Measurements from ENCODE around the gene UNKL. TPM values are rescaled to one million over a fixed set of nuclear protein-coding genes. Genes with fewer than 3 reads are reported as not detected.
A peak's percentile ranks its signal among the peaks of the same experiment; 100 is the strongest.

UNKL gene
- total and polyA plus RNA-seq, 2 of the 8 experiments (the other 6 are each of a cell fraction or from before 2014, with no cell fraction given) = 25.1 to 31.8 TPM

GRCh38 chr16:1413684-1414531 lies 596 bp downstream of the UNKL start:
- Histone ChIP-seq H4K20me1 (replicated peaks in 1 of 2; ENCODE audit: control insufficient read depth in 1 of 2, insufficient read depth in 2 of 2, low read length in 2 of 2) (peaks cover 2 to 10% of the 10 kb centered on the region in 2 experiments), H2BK12ac (ENCODE audit: low read depth, low read length) (peak overlapping the region; percentile 60; the same call in 1 of the 2 replicates), H3K27ac (ENCODE audit: low read depth, low read length) (no peak overlapping the region; the same call in 1 of the 2 replicates), H3K9ac (replicated peaks in 1 of 4; ENCODE audit: extremely low read depth in 1 of 4, low read depth in 3 of 4, low read length in 3 of 4) (peak overlapping the region in 3 of 4 experiments; percentile 54 to 89 (median 71); a peak in 4 of 7 replicates), H3K23me2 (ENCODE audit: low read depth, low read length) (peaks cover 2% of the 10 kb centered on the region; the same call in 1 of the 2 replicates), H3K18ac (ENCODE audit: extremely low read depth, low read length) (no peak overlapping the region; the same call in 1 of the 2 replicates), H3K23ac (ENCODE audit: insufficient read length) (no peak overlapping the region), H4K8ac (ENCODE audit: extremely low read depth, insufficient read depth, low read length) (peak overlapping the region; percentile 86), H3K4me1 (replicated peaks in 1 of 4; ENCODE audit: control insufficient read depth in 3 of 4, insufficient read depth in 4 of 4, low read length in 3 of 4) (peaks cover 0 to 3% (median 1%) of the 10 kb centered on the region in 4 experiments; a peak in 1 of 7 replicates), H2BK20ac (ENCODE audit: low read length) (no peak overlapping the region), H2AFZ (ENCODE audit: low read length) (no peak overlapping the region), H3K4me2 (ENCODE audit: insufficient read depth in 1 of 2, low read depth in 2 of 2, low read length in 2 of 2) (peak overlapping the region; percentile 22 to 63), H3K27me3 (replicated peaks in 1 of 4; ENCODE audit: control insufficient read depth in 3 of 4, extremely low read depth in 1 of 4, insufficient read depth in 3 of 4, low read length in 3 of 4) (no peaks in the 10 kb centered on the region), H3K14ac (ENCODE audit: insufficient read length) (no peak overlapping the region), H4K91ac (replicated peaks; ENCODE audit: insufficient read length, low read length) (peak overlapping the region; percentile 15), H3K4ac (replicated peaks; ENCODE audit: insufficient read length, low read depth, low read length) (no peak overlapping the region), H3K9me3 (ENCODE audit: insufficient read depth in 2 of 2, low read depth in 1 of 2, low read length in 1 of 2) (no peaks in the 10 kb centered on the region), H3K56ac (replicated peaks; ENCODE audit: insufficient read length, low read depth, low read length) (peak overlapping the region; percentile 46), H2BK120ac (replicated peaks; ENCODE audit: low read depth, low read length) (no peak overlapping the region), H4K5ac (ENCODE audit: insufficient read length, low read depth, low read length) (peak overlapping the region; percentile 11), H2BK5ac (ENCODE audit: low read depth, low read length) (no peak overlapping the region), H2AK5ac (ENCODE audit: low read depth, low read length) (no peak overlapping the region), H3K4me3 (ENCODE audit: extremely low read depth in 1 of 4, insufficient read depth in 2 of 4, low read depth in 3 of 4, low read length in 4 of 4) (peak overlapping the region; percentile 62 to 98 (median 78)), H3K79me1 (ENCODE audit: low read depth, low read length) (peaks cover 4% of the 10 kb centered on the region; the same call in 1 of the 2 replicates), H3K36me3 (ENCODE audit: control insufficient read depth in 2 of 4, insufficient read depth in 4 of 4, low read length in 3 of 4) (no peaks in the 10 kb centered on the region; a peak in 3 of 8 replicates), H3K79me2 (ENCODE audit: control insufficient read depth in 1 of 2, insufficient read depth in 2 of 2, low read length in 2 of 2) (peaks cover 0 to 9% of the 10 kb centered on the region in 2 experiments; a peak in 2 of 4 replicates), H2BK15ac (ENCODE audit: low read length) (no peak overlapping the region)
- FAIRE-seq (no peak), DNase-seq (ENCODE audit: low read depth in 1 of 2, low spot score in 2 of 2) (peak; percentile 43 to 88)
- POLR2A ChIA-PET (ENCODE audit: partially characterized antibody) = no interaction called here
- CTCF ChIA-PET (ENCODE audit: partially characterized antibody) = interaction anchor here (1.8 to 3.2 kb wide), 2 partner anchors 50 to 83 kb away, joined by 3 to 8 read pairs; no protein-coding TSS in a partner anchor
- WGBS, 2 experiments (ENCODE audit: extremely low coverage in 1 of 2, insufficient coverage in 1 of 2, insufficient read length in 1 of 2, insufficient replicate concordance in 2 of 2, low coverage in 1 of 2, low lambda C conversion rate in 2 of 2, missing lambda C conversion rate in 1 of 2) = 9% methylated on average over 64 of the region's 85 CpGs; no CpG with 5 or more reads in 1 of the 2 experiments
- TF ChIP-seq SIRT6 (IDR thresholded peaks at IDR 0.05; ENCODE audit: low read length) (no peak), E2F6 (IDR thresholded peaks at IDR 0.05) (peak; percentile 47; the same call in 1 of the 2 replicates), CHD1 (IDR thresholded peaks at IDR 0.05; ENCODE audit: low read depth, low read length) (no peak), TAF7 (optimal IDR thresholded peaks at IDR 0.05; ENCODE audit: borderline replicate concordance, low read depth, low read length) (peak; percentile 24), SP4 (IDR thresholded peaks at IDR 0.05; ENCODE audit: low read length) (0 out of 2 replicates have a peak, but pooled peaks have one; percentile 2), KDM4A (IDR thresholded peaks at IDR 0.05; ENCODE audit: low read depth, low read length, severe bottlenecking) (peak; percentile 61), ASH2L (IDR thresholded peaks at IDR 0.05; ENCODE audit: low read length) (peak; percentile 51), ATF3 (IDR thresholded peaks at IDR 0.05; ENCODE audit: insufficient read depth, low read depth, low read length) (no peak), TCF12 (IDR thresholded peaks at IDR 0.05; ENCODE audit: low read depth, low read length) (no peak), RBBP5 (IDR thresholded peaks at IDR 0.05; ENCODE audit: borderline replicate concordance, low read depth, low read length) (peak; percentile 55; the same call in 1 of the 2 replicates)
